Stimulated activated CD4-positive, alpha-beta T cell treated with anti-CD3 and anti-CD28 coated beads, Interleukin-4, amount 100 ng/mL, for 48 hours (primary cell): Measurements from ENCODE around the gene IL34.

Source experiments
- DNase-seq, 2 donors: peaks; one replicate each; pipeline ENCODE4 v3.0.0-alpha.2; 2020; ENCODE audit warnings: low read depth in 2 of 2

IL34 gene

GRCh38 chr16:70689035-70689969, 42.9 kb downstream of the IL34 start:
- DNase-seq = no peak

- DNase-seq = no peak
Observed at GRCh38 chr16:70689970-70690891, 43.9 kb downstream of the IL34 start.

- no peak for DNase-seq
Observed at GRCh38 chr16:70691223-70692129, 45.1 kb downstream of the IL34 start.

- DNase-seq = no peak
Observed at GRCh38 chr16:70692130-70692872, 45.9 kb downstream of the IL34 start.

GRCh38 chr16:70692873-70693671, 46.7 kb downstream of the IL34 start:
- no peak for DNase-seq

GRCh38 chr16:70694088-70694867, 47.9 kb downstream of the IL34 start:
- no peak for DNase-seq

- no peak for DNase-seq
Observed at GRCh38 chr16:70694868-70695218, 48.5 kb downstream of the IL34 start.

GRCh38 chr16:70695331-70696070, 49.1 kb downstream of the IL34 start:
- no peak for DNase-seq

GRCh38 chr16:70696355-70696754, 50.0 kb downstream of the IL34 start:
- DNase-seq = no peak

- DNase-seq = no peak
Observed at GRCh38 chr16:70696952-70697593, 50.7 kb downstream of the IL34 start.

GRCh38 chr16:70697594-70698170, 51.3 kb downstream of the IL34 start:
- no peak for DNase-seq

- DNase-seq = no peak
Observed at GRCh38 chr16:70698901-70699300, 52.5 kb downstream of the IL34 start.

GRCh38 chr16:70699696-70700095, 53.3 kb downstream of the IL34 start:
- DNase-seq = no peak

GRCh38 chr16:70700101-70701020, 54.0 kb downstream of the IL34 start:
- no peak for DNase-seq

- no peak for DNase-seq
Observed at GRCh38 chr16:70701036-70701435, 54.7 kb downstream of the IL34 start.

GRCh38 chr16:70701596-70701995, 55.2 kb downstream of the IL34 start:
- DNase-seq = no peak

GRCh38 chr16:70701998-70702397, 55.6 kb downstream of the IL34 start:
- no peak for DNase-seq
